Parathyroid adenoma (tissue), 2 donors: ENCODE data around the gene PIP5K1C.

ENCODE experiments used
- H2AFZ ChIP-seq: fragments of 300-600 bp; sonication (generic); one replicate; pipeline ENCODE4 v1.7.0; 2017; ENCODE audit warnings: antibody characterized with exemption, mild to moderate bottlenecking
- H3K27ac ChIP-seq: fragments of 300-600 bp; sonication (generic); one replicate; pipeline ENCODE4 v1.7.0; 2017
- H3K27me3 ChIP-seq: fragments of 300-600 bp; sonication (generic); one replicate; pipeline ENCODE4 v1.7.0; 2017; ENCODE audit warnings: low read length; ENCODE audit not compliant: control insufficient read depth, insufficient read depth
- H3K36me3 ChIP-seq: fragments of 300-600 bp; sonication (generic); one replicate; pipeline ENCODE4 v1.7.0; 2017; ENCODE audit warnings: low read length; ENCODE audit not compliant: control insufficient read depth, insufficient read depth
- H3K4me1 ChIP-seq: fragments of 300-600 bp; sonication (generic); one replicate; pipeline ENCODE4 v1.7.0; 2017; ENCODE audit warnings: control low read depth
- H3K4me2 ChIP-seq: fragments of 300-600 bp; sonication (generic); one replicate; pipeline ENCODE4 v1.7.0; 2017; ENCODE audit warnings: low read length
- H3K4me3 ChIP-seq: fragments of 300-600 bp; sonication (generic); one replicate; pipeline ENCODE4 v1.7.0; 2017; ENCODE audit warnings: low read depth, low read length
- H3K79me2 ChIP-seq: fragments of 300-600 bp; sonication (generic); one replicate; pipeline ENCODE4 v1.7.0; 2017; ENCODE audit warnings: control low read depth
- H3K9ac ChIP-seq: fragments of 300-600 bp; sonication (generic); one replicate; pipeline ENCODE4 v1.7.0; 2017; ENCODE audit warnings: mild to moderate bottlenecking
- H3K9me3 ChIP-seq: fragments of 300-600 bp; sonication (generic); one replicate; pipeline ENCODE4 v1.7.0; 2017; ENCODE audit warnings: low read length; ENCODE audit not compliant: control insufficient read depth
- TF ChIP-seq, protein P1 (sequence below): fragments of 300-600 bp; sonication (generic); IDR thresholded peaks from one replicate; pipeline ENCODE4 v1.7.0; 2017; ENCODE audit warnings: antibody characterized with exemption, mild to moderate bottlenecking
- donor health status: primary hyperparathyroidism.

Gene PIP5K1C

DNA sequence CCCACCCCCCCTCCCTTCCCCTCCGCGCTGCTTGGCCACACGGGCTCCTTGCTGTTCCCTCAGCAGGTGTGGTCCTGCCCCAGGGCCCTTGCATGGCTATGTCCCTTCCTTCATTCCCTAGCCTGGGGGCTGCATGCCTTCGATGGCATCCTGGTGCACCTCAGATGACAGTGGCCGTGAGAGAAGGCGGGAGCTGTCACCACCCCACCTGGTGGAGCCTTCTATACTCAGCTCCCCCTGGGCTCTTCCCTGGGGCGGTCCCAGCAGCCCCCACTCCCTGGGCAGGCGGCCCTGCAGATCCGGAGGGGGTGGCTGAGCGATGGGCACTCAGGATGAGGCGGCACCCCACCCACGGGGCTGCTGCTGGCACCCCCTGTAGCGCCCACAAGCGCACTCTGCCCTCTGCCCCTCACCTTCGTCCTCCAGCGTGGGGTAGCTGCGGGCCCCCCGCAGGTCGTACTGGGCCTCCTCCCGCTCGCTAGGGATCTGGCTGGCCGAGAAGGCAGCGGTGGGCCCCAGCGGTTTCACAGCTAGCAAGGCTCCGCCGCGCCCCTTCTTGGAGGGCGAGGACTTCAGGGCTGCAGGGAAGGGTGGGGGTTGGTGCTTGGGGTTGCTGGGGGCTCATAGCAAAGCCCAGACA lies 56.5 kb downstream of the PIP5K1C start:
- H3K9me3 ChIP-seq, result no peaks in the 10 kb centered on the region
- no peaks in the 10 kb centered on the region for H3K27me3 ChIP-seq
- H3K27ac ChIP-seq, result no peak overlapping the region
- H3K9ac ChIP-seq, result no peak overlapping the region
- TF ChIP-seq, protein P1, sequence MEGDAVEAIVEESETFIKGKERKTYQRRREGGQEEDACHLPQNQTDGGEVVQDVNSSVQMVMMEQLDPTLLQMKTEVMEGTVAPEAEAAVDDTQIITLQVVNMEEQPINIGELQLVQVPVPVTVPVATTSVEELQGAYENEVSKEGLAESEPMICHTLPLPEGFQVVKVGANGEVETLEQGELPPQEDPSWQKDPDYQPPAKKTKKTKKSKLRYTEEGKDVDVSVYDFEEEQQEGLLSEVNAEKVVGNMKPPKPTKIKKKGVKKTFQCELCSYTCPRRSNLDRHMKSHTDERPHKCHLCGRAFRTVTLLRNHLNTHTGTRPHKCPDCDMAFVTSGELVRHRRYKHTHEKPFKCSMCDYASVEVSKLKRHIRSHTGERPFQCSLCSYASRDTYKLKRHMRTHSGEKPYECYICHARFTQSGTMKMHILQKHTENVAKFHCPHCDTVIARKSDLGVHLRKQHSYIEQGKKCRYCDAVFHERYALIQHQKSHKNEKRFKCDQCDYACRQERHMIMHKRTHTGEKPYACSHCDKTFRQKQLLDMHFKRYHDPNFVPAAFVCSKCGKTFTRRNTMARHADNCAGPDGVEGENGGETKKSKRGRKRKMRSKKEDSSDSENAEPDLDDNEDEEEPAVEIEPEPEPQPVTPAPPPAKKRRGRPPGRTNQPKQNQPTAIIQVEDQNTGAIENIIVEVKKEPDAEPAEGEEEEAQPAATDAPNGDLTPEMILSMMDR, result no peak
- no peaks in the 10 kb centered on the region for H3K36me3 ChIP-seq
- H3K4me2 ChIP-seq, result no peak overlapping the region
- H3K79me2 ChIP-seq, result no peaks in the 10 kb centered on the region
- no peak overlapping the region for H2AFZ ChIP-seq
- no peaks in the 10 kb centered on the region for H3K4me1 ChIP-seq
- no peak overlapping the region for H3K4me3 ChIP-seq

DNA sequence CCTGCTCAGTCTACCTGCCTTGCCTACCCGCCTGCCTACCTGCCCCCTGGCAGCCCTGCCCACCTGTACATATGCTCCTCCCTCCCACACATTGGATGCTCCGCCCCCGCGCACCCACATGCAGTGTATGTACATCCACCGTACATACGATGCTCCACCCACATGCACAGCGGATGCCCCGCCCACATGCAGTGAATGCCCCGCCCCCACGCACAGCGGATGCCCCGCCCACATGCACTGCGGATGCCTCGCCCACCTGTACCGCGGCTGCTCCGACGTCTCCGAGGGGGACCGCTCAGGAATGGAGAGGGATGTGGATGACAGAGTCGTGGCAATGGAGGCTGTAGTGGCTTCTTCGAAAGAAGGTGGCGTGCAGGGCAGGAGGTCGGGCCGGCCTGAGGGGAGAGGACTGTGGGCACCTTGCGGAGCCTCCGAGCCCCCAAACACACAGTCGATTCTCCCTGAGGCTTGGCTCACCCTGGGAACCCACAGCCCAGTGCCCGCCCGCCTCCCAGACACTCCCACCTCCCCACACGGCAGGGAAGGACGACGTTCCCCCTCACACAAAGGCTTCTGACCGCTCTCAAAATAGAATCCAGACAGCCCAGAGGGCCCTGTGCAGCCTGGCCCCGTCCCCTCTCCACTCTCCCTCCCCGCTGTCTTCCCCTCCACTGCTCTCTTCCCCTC lies 57.1 kb downstream of the PIP5K1C start:
- H3K27me3 ChIP-seq, result no peaks in the 10 kb centered on the region
- no peak overlapping the region for H3K9ac ChIP-seq
- no peaks in the 10 kb centered on the region for H3K4me1 ChIP-seq
- no peak overlapping the region for H3K4me2 ChIP-seq
- no peak overlapping the region for H2AFZ ChIP-seq
- no peak overlapping the region for H3K27ac ChIP-seq
- no peak overlapping the region for H3K4me3 ChIP-seq
- no peaks in the 10 kb centered on the region for H3K36me3 ChIP-seq
- H3K79me2 ChIP-seq, result no peaks in the 10 kb centered on the region
- TF ChIP-seq, protein P1, result no peak
- H3K9me3 ChIP-seq, result no peaks in the 10 kb centered on the region

DNA sequence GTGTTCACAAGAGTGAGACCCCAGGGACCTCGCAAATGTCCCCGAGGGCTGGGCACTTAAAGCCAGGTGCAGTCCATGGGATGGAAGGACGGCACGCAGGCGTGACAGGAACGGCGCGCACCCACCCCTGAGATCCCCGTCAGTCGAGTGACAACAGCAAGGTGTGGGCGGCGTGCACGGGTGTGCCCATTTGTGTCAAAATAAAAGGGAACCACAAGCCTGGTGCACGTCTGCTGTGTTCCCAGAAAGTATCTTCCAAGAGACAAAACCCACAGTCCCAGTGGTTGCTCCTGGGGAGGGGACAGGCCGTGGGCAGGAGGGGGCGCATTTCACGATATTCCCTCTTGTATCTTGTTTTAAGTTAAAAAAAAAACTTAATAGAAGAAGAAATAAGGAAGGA lies 58.0 kb downstream of the PIP5K1C start:
- no peak overlapping the region for H3K9ac ChIP-seq
- H3K4me1 ChIP-seq, result no peaks in the 10 kb centered on the region
- H3K79me2 ChIP-seq, result no peaks in the 10 kb centered on the region
- H3K9me3 ChIP-seq, result no peaks in the 10 kb centered on the region
- no peak overlapping the region for H2AFZ ChIP-seq
- H3K4me2 ChIP-seq, result no peak overlapping the region
- no peaks in the 10 kb centered on the region for H3K36me3 ChIP-seq
- H3K27me3 ChIP-seq, result no peaks in the 10 kb centered on the region
- H3K27ac ChIP-seq, result no peak overlapping the region
- no peak overlapping the region for H3K4me3 ChIP-seq
- TF ChIP-seq, protein P1, result no peak

DNA sequence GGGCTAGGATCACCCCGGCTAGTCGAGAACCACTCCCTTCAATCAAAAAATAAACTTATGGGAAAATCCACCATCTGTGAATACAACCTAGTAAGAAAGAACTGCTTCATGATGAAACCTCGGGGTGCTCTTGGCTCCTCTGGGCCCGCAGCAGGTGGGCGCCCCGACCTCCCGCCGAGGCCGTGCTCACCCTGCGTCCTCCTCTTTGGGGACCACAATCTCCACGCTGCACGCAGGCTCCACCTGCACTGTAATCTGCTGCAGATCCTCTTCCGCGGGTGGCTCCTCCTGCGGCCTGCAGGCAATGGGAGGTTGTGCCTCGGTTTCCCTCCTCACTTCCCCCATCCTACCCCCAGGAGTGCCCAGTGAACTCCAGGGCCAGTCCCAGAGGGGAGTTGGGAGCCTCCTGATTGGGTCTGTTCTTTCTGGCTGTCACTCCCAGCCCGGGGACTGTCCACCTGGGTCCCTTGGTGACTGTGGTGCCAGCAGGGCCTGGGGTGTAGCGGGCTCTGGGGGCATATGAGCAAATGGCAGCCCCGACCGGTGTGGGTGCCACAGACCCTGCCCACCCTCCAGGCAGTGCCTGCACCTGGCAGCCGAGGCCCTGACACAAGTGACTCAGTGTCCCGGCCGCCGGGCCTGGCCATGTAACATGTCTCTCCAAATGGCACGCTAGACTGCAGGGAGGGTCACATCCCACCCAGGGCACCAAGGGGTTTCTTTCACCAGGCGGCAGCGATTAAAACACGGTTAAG lies 58.6 kb downstream of the PIP5K1C start:
- H3K9me3 ChIP-seq, result no peaks in the 10 kb centered on the region
- no peak overlapping the region for H3K27ac ChIP-seq
- no peak overlapping the region for H2AFZ ChIP-seq
- H3K27me3 ChIP-seq, result no peaks in the 10 kb centered on the region
- no peak overlapping the region for H3K9ac ChIP-seq
- no peaks in the 10 kb centered on the region for H3K79me2 ChIP-seq
- H3K4me2 ChIP-seq, result no peak overlapping the region
- TF ChIP-seq, protein P1, result no peak
- no peaks in the 10 kb centered on the region for H3K36me3 ChIP-seq
- H3K4me3 ChIP-seq, result no peak overlapping the region
- no peaks in the 10 kb centered on the region for H3K4me1 ChIP-seq
